ENCODE measurements around the gene ZSWIM6.
A peak's percentile ranks its signal among the peaks of the same experiment; 100 is the strongest.

The ZSWIM6 gene

GRCh38 chr5:61307611-61308010 lies 24.4 kb upstream of the ZSWIM6 start:
- DNase-seq = no peak

GRCh38 chr5:61308712-61309111 lies 23.3 kb upstream of the ZSWIM6 start:
- DNase-seq = no peak

GRCh38 chr5:61309115-61309514 lies 22.9 kb upstream of the ZSWIM6 start:
- no peak for DNase-seq

GRCh38 chr5:61311056-61311610 lies 20.9 kb upstream of the ZSWIM6 start:
- no peak for DNase-seq

GRCh38 chr5:61311836-61312808 lies 19.9 kb upstream of the ZSWIM6 start:
- peak; percentile 77 for DNase-seq

- no peak for DNase-seq
Measured at GRCh38 chr5:61313960-61314681, 17.9 kb upstream of the ZSWIM6 start.

GRCh38 chr5:61318376-61318775 lies 13.7 kb upstream of the ZSWIM6 start:
- no peak for DNase-seq

GRCh38 chr5:61319388-61320146 lies 12.5 kb upstream of the ZSWIM6 start:
- DNase-seq = no peak

- no peak for DNase-seq
Measured at GRCh38 chr5:61320860-61321259, 11.2 kb upstream of the ZSWIM6 start.

GRCh38 chr5:61321669-61322068 lies 10.4 kb upstream of the ZSWIM6 start:
- DNase-seq = no peak

GRCh38 chr5:61322738-61323725 lies 9.0 kb upstream of the ZSWIM6 start:
- peak; percentile 65 for DNase-seq

- DNase-seq = no peak
Measured at GRCh38 chr5:61327760-61328753, 4.0 kb upstream of the ZSWIM6 start.

- DNase-seq = no peak
Measured at GRCh38 chr5:61328791-61329549, 3.1 kb upstream of the ZSWIM6 start.

- no peak for DNase-seq
Measured at GRCh38 chr5:61329550-61330128, 2.4 kb upstream of the ZSWIM6 start.

- DNase-seq = peak; percentile 27
Measured at GRCh38 chr5:61330341-61330844, 1.7 kb upstream of the ZSWIM6 start.

GRCh38 chr5:61330845-61331406 lies 1.1 kb upstream of the ZSWIM6 start:
- DNase-seq = peak; percentile 53

- DNase-seq = no peak
Measured at GRCh38 chr5:61332358-61332749, 296 bp downstream of the ZSWIM6 start.

- no peak for DNase-seq
Measured at GRCh38 chr5:61332851-61333320, 828 bp downstream of the ZSWIM6 start.

All from NCI-H2029 (cell line).